Stimulated activated CD8-positive, alpha-beta memory T cell treated with anti-CD3 and anti-CD28 coated beads, Interleukin-15, amount 100 ng/mL, for 48 hours (primary cell): ENCODE results near the gene ATP2C1.

Source experiments
- DNase-seq, 2 donors: peaks; one replicate each; pipeline ENCODE4 v3.0.0-alpha.2; 2020; ENCODE audit warnings: low read depth in 2 of 2

The ATP2C1 gene

DNA sequence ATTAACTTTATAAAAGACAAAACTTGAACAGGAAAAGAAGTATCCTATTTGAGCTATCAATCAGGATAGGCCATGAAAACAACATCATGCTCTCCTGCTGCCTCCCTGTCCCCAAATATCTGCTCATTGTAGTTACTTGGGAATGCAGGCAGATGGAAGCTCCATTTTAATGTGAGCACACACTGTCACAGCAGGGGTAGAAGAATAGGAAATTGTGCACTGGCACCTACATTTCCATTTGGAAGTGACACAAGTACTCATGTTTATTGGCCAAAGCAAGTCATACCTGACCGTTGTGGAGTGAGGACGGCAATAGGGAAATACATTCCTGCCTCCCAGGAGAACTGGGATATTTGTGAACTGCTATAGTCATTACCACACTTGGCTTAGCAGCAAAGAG, 80.3 kb downstream of the ATP2C1 start:
- DNase-seq, result no peak

DNA sequence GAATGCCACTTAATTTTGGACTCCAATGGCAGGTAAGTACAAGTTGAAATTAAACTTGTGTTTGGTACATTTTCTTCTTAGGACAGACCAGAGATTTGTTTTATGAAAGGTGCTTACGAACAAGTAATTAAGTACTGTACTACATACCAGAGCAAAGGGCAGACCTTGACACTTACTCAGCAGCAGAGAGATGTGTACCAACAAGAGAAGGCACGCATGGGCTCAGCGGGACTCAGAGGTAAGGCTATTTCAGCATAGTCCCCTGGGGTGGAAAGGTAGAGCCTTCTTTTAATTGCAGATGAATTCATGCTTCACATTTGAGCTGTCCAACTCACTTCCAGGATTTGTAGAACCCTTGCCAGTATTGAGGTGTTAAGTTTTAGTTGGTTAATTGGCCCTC, 81.4 kb downstream of the ATP2C1 start:
- no peak for DNase-seq

DNA sequence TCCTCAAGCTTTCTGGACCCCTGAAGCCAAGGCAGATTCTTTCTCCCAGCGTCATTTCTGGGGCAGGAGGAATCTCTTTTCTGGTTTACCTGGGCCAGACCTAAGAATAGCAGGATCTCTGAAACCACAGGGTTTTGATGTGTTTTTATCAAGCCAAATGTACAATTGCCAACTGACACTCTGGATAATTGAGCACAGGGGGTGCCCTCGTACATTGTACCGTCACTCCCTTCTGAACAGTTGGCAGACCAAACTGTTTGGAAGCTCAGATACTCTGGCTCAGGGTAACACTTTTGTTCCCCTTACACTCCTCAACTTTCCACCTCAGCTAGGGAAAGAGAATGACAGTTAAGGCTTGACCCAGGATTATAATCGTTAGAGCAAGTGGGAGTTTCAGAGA, 82.8 kb downstream of the ATP2C1 start:
- DNase-seq, result no peak

DNA sequence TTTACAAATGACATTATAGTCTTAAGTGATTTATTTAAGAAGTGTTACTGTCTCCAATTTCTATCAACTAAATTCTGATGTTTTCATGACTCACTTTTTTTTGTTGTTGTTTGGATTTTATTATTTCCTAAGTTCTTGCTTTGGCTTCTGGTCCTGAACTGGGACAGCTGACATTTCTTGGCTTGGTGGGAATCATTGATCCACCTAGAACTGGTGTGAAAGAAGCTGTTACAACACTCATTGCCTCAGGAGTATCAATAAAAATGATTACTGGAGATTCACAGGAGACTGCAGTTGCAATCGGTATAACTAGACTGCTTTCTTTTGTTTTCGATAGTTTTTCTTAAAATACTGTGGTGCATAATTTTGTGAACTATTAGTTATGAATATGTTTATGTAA, 85.2 kb downstream of the ATP2C1 start:
- DNase-seq, result no peak

DNA sequence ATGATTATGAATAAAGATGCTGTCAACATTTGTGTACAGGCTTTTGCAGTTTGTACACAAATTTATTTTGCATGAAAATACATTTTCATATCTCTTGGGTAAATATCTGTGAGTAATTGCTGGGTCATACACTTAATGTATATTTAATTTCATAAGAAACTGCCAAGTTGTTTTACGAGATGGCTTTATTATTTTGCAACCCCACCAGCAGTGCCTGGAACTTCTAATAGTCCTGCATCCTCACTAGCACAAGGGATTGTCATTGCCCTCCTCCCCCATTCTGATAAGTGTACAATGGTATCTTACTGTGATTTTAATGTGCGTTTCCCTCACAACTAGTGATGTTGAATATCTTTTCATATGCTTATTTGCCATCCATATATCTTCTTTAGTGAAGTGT, 87.6 kb downstream of the ATP2C1 start:
- DNase-seq, result no peak

DNA sequence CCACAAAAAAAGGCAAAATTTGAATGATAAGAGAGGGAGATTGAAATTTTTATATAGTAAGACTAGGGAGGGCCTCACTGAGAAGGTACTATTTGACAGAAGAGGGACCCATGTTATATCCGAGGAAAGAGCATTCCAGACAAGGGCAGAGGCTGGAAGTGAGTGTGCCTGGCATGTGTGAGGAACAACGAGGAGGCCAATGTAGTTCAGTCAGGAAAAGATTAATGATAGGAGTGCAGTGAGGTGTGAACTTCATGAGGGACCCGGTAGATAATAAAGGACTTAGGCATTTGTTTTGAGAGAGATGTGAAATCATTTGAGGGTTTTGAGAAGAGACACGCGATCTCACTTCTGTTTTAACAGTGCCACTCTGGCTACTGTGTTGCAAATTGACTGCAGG, 96.4 kb downstream of the ATP2C1 start:
- DNase-seq, result no peak

DNA sequence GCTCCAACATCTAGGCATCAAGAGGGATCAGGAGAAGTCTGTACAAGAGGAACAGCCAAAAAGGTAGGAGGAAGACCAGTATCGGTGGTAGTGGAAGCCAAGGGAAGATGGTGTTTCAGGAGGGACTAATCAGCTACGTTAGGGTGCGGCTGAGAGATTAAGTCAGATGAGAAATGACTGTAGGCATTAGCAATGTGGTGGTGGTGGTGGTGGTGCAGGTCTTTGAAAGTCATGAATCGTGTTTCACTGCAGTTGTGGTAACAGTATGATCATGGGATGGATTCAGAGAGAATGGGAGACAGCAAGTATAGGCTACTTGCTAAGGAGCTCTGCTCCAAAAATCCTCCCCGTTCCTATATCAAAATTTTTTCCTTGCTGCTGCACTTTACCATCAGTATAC, 97.2 kb downstream of the ATP2C1 start:
- peak in 1 of 2 donors; percentile 6 for DNase-seq

DNA sequence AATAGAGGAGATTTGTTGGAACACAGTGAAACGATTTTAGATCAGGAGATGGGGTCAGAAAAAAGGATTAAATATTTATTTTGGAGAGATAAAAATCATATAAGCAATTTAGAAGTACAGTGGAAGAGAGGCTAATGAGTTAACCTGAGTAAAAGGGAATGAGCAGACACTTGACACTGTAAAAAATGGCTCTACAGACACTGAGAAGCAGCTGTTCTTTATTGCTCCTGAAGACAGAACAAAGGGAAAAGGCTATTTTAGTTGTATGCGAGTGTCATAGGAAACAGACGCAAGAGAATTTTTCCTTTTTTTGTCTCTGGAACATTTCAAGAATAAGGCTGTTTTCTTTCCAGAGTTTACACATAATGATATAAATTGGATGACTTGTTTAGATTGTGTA, 98.5 kb downstream of the ATP2C1 start:
- no peak for DNase-seq

DNA sequence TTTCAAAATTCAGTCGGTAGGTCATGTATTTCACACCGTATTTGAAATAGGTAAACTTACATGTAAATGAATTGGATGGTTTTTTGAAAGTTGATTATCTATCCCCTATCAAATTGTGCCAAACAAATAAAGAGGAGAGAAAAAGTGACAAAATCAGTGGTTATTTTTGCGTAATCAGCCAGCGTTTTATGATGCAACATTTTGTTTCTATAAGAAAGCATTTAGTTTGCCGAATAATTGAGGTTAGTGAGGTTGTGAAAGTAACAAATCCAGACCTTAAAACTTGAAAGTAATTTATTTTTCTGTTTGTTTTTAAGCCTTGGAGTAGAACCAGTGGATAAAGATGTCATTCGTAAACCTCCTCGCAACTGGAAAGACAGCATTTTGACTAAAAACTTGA, 103.4 kb downstream of the ATP2C1 start:
- DNase-seq, result no peak

DNA sequence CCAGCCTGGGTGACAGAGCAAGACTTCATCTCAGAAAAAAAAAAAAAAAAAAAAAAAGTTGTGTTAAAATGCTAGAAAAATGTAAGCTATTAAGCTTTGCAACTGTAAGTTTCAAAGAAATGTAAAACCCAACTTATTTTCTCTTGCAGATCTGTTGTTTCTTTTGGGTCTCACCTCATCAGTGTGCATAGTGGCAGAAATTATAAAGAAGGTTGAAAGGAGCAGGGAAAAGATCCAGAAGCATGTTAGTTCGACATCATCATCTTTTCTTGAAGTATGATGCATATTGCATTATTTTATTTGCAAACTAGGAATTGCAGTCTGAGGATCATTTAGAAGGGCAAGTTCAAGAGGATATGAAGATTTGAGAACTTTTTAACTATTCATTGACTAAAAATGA, 107.2 kb downstream of the ATP2C1 start:
- DNase-seq, result no peak

DNA sequence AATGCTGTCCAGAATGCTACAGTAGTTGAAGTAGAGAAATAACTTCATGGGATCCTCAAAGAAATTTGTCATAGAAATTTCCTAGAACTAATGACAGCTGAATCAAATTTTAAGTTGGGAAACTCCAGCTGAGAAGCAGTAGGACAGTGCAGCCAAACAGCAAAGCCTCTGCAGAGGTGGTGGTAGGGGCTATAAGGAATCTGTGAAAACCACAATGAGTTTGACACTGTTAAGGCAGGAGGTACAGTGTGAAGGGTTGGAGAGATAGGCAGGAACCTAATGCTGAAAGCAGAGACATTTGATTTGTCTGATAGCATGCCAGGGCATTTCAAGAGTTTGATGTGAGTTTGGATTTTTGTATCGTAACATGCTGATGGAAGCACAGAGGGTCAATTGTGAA, 110.7 kb downstream of the ATP2C1 start:
- no peak for DNase-seq

DNA sequence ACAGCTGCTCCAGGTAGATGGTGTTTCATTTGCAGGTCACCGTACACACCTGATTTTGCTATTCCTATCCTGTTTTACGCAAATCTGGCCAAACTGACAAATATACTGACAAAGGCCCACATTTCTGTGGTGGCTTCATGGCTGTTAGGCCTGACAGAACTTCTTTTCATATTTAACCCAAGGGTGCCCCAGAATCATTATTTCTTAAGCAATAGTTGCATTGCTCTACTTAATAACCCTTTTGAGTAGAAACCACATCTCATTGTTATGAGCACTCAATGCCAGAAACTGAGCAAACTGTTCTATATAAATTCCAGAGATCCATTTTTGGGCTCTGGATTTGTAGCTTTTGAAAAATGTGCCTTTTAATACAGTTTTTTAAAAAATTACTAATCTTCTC, 113.4 kb downstream of the ATP2C1 start:
- no peak for DNase-seq

DNA sequence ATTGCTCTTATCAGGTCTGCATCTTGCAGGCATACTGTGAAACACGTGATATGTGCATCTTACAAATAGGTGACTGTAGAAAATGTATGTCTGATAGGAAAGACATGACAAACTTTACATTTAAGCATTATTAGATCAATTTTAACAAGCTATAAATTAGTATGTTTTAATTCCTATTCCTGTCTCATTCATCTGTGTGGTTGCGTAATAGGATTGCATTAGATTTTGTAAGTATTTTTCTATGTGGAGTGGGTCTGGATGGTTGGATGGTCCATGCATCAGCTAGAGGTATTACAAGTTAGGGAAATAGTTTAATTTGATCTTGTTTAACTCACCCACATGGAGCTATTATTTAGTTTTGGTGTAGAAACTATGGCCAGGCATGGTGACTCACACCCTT, 113.9 kb downstream of the ATP2C1 start:
- DNase-seq, result no peak

DNA sequence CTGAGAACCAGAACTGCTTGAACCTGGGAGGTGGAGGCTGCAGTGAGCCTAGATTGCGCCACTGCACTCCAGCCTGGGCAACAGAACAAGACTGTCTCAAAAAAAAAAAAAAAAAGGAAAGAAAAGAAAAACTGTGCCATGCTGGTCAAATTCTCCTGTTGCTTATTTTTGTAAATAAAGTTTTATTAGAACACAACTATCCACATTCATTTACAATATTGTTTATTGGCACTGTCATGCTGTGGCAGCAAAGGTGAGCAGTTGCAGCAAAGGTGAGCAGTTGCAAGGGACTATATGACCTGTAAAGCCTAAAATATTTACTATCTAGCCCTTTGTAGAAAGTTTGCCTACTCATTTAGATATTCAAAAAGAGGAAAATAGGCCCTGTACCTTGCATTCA, 114.4 kb downstream of the ATP2C1 start:
- DNase-seq, result no peak

DNA sequence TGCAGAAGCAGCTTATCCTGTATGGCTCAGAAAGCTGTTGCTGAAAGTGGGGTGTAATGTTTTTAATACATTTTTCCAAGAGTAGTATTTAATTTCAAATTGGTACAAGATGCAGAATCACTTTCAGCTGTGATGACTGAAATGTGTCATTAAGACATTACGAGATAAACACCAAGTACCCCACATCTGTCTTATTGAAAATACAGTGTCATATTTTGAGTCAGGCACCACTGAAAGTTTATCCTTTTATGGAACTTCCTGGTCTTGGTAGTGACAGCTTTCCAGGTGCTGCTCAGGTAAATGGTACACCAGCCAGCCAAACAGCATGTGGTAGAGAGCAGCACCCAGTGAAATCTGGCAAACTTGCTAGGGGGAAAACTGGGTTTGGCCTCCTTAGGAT, 115.8 kb downstream of the ATP2C1 start:
- DNase-seq, result no peak

DNA sequence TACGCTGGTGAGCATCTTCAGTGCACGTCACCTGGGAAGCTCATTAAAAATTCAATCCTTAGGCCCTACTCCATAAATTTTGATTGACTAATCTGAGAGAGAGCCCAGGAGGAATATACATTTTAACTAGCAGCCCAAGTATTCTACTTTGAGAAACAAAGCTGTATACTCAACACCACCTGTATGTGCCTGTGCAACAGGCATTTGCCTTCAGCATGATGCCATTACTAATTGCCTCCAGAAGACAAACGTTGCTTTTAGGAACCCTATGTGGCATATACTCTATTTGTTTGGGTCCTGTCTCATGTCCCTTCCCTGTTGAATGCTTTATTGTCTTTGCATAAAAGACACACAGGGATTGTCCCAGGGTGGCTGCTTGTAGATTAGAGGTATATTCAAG, 125.1 kb downstream of the ATP2C1 start:
- no peak for DNase-seq

DNA sequence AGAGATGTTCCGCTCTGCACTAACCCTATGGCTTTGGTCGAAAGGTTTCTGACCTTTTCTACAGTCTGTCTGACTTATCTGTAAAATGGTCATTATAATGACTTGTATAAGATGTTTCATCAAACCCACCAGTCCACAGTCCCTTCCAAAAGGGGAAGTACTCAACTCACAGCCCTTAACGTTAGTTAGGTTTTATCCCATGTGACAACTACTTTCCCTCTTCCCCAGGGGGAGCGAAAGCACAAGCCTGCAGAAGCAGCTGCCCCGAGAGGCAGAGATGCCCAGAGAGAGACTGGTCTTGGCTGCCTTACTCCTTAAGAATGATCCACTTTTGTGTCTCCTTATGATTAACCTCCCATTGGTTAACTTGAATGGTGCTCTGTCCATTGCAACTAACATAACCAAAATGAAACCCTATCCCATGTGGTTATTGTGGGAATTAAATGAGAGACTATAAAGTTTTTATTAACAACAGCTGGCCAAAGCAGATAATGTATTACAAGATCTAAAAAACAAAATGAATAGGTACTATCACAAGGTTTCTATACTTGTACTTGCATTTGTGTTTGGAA, 126.3 kb downstream of the ATP2C1 start:
- no peak for DNase-seq

DNA sequence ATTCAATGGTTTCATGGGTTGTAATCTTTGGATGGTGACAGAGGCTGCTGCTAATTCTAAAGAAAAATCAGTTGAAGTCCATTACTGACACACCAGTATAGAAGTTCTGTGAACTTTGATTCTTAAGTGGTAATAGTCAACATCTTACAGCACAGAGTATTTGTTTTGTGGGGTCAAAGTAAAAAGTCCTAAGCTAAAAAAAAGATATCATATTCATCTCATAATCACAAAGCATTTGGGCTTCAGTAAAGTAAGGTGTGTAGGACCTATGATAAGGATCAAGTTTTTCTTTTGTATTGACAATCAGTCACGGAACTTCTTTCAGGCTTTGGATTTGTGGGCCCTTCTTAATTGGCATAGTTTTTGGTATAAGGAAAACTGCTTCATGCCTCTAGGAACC, 131.7 kb downstream of the ATP2C1 start:
- no peak for DNase-seq

DNA sequence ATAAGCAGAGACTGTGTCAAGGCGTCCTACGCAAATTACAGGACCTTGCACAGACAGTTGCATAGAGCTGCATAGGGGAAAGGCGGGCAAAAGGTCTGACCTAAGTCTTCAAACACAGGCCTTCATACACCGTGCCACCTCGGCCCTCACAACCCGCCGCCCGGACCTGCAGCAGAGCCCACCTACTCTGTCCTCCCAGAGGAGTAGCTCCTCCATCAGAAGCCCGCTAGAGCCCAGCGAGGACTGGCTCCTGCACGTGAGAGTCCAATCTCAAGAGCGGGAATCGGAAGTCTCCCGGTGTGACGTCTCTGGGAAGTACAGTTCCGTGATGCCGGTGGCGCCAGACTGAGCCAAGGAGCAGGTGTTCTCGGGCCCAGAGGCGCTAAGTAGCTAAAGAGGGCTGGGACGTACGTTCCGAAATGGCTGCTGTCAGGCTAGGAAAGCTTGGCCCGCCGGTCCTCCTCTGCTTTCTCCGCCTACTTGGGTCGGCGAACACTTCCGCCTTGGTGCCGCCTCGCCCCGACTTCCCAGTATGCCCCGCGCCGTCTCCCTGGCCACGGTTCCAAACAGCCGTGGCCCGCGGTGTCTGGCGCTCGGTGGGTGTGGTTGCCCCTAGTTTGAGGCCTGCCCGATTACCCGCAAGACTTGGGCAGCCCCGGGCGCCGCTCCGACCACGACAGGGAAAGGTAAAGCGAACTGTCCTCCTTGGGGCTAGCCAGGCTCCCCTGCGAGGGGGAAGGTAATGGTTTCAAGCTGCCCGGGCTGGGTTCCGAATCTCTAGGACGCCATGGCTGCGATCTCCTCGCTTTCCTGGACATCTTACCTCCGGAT, 132.7 kb downstream of the ATP2C1 start, which contains the start of the genes ASTE1 and NEK11:
Gene ASTE1, minus strand, starts transcription at position 505 of the 831 bp plus-strand sequence. CDS start 1,519 bp downstream, outside the sequence.
Gene NEK11, plus strand, starts transcription at position 557 of the 831 bp plus-strand sequence. CDS start 2,832 bp downstream, outside the sequence.
- peak; percentile 82 to 86 for DNase-seq

DNA sequence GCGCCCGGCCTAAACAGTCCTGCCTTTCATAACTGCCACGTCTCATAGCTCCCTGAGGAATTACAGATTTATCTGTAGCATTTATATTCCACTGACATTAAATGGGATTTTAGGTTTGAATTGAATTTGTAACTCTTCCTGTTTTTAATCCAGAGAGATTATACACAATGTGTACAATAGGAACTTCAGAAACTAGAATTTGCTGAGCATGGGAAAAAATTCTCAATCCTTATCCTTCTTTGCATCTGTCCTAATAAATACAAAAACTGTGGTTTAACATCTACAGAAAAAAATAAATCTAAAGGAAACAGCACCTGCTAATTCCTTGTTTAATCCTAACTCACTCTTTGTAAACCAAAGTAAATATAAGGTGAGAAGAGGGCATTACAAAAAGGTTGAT, 135.0 kb downstream of the ATP2C1 start:
- DNase-seq, result no peak

DNA sequence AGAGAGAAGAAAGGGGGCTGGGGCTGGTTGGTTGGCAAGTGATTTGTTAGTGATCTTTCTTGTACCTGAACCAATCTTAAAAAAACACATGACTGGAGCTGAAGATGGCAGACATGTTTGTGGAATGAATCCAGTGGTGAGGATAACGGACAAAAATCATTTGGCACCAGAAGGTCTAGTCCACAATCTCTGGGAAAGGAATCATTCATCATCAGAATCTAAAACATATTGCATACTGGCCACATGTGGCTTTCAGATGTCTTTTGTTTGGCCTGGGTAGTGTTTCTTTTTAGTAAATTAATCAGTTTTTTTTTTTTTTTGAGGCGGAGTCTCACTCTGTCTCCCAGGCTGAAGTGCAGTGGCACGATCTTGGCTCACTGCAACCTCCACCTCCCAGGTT, 137.8 kb downstream of the ATP2C1 start:
- DNase-seq, result no peak

DNA sequence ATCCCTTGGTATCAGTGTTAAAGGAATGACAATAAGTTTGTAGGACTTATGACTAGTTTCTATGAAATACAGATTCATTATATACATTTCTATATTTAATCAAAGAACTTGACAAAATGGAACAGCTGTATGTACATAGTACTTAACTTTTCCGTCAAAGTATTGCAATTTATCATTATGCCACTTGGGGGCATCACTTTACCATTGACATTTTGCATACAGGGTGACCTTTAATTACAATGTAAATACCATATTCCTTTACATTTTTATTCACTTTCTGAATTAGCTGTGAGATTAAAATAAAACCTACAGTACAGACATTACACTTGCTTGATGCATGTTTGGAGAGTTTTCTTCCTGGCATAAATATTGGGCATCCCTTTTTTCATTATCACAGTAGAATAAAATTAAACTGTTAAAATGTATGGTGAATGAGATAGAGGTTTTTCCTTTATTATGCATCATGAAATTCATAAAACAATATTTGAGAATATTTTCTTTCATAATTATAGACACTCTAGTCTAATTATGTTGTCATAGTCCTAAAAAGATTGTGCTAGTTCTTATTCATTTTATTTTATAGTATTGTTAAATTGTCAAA, 139.7 kb downstream of the ATP2C1 start:
- no peak for DNase-seq

DNA sequence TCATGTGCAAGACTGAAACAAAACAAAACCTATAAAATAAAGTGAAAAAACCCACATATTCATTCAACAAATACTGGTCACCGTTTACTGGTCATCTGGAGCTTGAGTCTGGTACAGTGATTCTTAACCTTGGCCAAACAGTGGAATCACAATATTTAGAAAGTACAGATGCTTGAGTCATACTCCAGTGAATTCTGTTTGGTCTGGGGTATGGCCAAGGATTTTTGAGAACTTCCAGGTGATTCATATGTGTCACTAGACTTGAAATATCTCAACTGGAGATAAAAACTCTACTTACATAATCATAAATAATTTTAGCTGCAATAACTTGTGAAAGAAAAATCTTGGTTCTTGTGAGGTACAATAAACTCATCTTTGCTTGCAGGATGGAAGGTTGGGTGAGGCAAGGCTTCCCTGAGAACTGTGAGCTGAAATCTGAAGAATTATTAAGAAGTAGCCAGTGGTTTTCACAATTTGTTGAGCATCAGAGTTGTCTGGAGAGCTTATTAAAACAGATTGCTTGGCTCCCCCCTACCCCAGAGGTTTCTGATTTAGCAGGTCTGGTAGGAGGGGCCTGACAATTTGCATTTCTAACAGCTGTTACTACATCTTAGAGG, 142.4 kb downstream of the ATP2C1 start:
- no peak for DNase-seq
